ENCODE data around the gene PAMR1. TPM values are rescaled to one million over a fixed set of nuclear protein-coding genes. Genes with fewer than 3 reads are reported as not detected.

The PAMR1 gene
- total and polyA plus RNA-seq, 2 of the 8 experiments (the other 6 are each of a cell fraction or from before 2014, with no cell fraction given): 3.0 to 6.9 TPM

DNA sequence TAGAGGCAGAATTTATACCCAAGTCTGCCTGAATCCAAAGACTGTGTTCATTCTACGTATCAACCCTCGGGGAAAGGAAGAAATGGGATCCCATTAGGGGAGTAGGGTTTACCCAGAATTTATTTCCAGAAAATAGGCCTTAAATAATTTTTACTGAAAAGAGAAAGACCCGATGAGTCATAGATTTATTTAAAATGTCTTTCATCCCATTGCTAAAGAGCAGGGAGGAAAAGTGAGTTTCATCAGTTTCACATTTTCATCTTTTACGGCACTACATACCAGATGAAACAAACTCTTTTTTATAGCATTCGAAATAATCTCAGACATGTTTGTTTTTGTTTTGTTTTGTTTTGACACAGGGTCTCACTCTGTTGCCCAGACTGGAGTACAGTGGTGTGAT, 137.4 kb downstream of the PAMR1 start (continued):
- TF ChIP-seq, protein P1, sequence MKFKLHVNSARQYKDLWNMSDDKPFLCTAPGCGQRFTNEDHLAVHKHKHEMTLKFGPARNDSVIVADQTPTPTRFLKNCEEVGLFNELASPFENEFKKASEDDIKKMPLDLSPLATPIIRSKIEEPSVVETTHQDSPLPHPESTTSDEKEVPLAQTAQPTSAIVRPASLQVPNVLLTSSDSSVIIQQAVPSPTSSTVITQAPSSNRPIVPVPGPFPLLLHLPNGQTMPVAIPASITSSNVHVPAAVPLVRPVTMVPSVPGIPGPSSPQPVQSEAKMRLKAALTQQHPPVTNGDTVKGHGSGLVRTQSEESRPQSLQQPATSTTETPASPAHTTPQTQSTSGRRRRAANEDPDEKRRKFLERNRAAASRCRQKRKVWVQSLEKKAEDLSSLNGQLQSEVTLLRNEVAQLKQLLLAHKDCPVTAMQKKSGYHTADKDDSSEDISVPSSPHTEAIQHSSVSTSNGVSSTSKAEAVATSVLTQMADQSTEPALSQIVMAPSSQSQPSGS (IDR thresholded peaks at IDR 0.05; ENCODE audit: low read length): no peak
- TF ChIP-seq PHF8 (conservative IDR thresholded peaks at IDR 0.05; ENCODE audit: low read depth, low read length): no peak

Measured in H1 (cell line).